HUES48 (cell line): ENCODE results near the gene MYOZ1.
"Not testable (repeated sequence)": the region's sequence is repeated elsewhere in the genome, so short reads cannot be mapped to it uniquely, and the experiment has no call there.

ENCODE experiments used
- H3K27ac ChIP-seq: one replicate; pipeline ENCODE4 v1.7.0; 2013; ENCODE audit warnings: low read depth, low read length, inconsistent platforms
- H3K27me3 ChIP-seq: 2 replicates; pipeline ENCODE4 v1.6.1; 2013; ENCODE audit warnings: mild to moderate bottlenecking, low read length; ENCODE audit not compliant: control insufficient read depth, insufficient read depth
- H3K36me3 ChIP-seq: 2 replicates; pipeline ENCODE4 v1.6.1; 2013; ENCODE audit warnings: low read length; ENCODE audit not compliant: control insufficient read depth, insufficient read depth
- H3K4me1 ChIP-seq: 2 replicates; pipeline ENCODE4 v1.6.1; 2013; ENCODE audit warnings: mild to moderate bottlenecking, low read length; ENCODE audit not compliant: control insufficient read depth, insufficient read depth
- H3K4me3 ChIP-seq: 2 replicates; pipeline ENCODE4 v1.5.1; 2013; ENCODE audit warnings: mild to moderate bottlenecking, low read depth, low read length
- H3K9ac ChIP-seq: 2 replicates; pipeline ENCODE4 v1.6.1; 2013; ENCODE audit warnings: mild to moderate bottlenecking, low read depth, low read length, moderate library complexity
- H3K9me3 ChIP-seq: 2 replicates; pipeline ENCODE4 v1.6.1; 2013; ENCODE audit warnings: low read length; ENCODE audit not compliant: control insufficient read depth, insufficient read depth

Gene MYOZ1

DNA sequence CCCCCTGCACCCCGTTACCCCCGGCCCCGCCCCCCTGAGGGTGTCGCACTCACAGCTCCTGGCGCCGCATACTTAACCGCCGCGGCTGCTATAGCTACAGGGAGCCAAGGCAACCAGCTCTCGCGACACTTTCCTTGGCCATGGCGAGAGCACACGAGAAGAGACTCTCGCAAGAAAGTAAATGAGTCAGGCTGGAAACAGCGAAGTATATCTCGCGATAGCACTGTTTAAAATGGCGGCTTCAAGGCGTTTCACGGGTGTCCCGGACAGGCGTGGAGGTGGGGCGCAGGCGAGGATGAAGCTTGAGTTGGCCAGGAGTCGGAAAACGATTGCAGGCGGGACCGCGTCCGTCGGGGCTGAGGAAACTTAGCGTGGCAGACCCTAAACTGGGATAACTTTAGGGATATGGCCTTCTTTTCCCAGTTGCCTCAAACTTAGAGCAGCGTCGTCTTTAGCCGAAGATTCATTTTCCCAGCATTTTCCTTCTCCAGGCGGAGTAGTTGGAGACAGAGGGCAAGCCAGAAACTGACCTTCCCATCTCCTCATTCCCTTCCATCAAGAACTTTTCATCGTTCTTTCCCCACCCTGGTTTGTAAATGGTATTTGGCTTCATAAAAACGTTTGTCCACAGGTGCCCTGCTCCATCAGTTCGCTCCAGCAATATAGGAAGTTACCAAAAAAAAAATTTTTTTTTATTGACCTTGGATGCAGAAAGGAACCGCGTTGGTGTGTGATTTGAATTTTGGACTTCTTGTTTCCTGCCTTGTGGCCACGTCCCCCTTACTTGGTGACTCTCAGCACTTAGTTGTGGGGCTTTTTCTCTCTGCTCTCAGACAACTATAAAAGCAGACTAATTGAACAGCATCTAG, 15.2 kb downstream of the MYOZ1 start:
- peak overlapping the region; percentile 95 for H3K27ac ChIP-seq
- H3K4me1 ChIP-seq: no peaks in the 10 kb centered on the region
- H3K27me3 ChIP-seq: no peaks in the 10 kb centered on the region
- no peaks in the 10 kb centered on the region for H3K9me3 ChIP-seq
- H3K4me3 ChIP-seq: peak overlapping the region; percentile 95
- H3K36me3 ChIP-seq: no peaks in the 10 kb centered on the region
- peak overlapping the region; percentile 98 for H3K9ac ChIP-seq

DNA sequence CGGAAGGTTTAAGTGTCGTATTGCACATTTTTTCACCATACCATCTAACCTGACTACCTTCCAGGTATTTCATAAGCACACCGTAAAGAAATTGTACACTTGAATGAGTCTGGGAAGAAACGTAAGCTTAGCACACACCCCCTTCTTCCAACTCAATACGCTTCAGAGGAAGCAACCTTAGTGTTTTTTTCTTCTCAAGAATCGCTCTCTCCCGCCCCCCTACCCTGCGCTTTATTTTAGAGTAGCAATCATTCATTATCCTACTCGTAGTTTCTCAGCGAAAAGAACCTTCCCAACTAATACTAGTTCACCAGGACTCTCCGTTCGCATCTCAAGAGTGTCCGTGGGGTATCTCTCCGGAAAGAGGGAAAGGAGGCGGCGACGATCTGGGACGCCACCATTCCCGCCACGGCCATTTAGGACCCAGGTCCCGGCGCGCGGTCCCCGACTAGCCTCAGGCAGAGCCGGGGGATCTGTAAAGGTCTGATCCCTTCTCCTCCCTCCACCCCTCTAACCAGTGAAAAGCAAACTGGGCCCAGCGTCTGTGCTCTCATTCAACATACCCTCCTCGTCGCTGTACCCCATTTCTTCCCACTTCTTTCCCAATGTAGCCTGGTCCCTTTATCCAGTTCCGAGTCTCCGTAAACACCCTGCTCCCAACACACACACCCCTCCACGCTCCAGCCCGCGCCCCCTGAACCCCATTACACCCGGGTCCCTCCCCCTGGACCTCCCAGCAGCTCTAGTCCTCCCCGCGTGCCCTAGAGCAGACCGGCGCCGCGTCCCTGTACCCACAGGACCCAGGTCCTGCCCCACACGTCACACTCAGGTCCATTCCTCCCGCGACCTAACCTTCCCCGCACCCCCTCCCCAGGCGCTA, 16.0 kb downstream of the MYOZ1 start:
- Histone ChIP-seq H3K4me3 (peak overlapping the region; percentile 95), H3K27ac (peak overlapping the region; percentile 95), H3K9me3 (no peaks in the 10 kb centered on the region), H3K9ac (peak overlapping the region; percentile 83), H3K4me1 (no peaks in the 10 kb centered on the region), H3K27me3 (no peaks in the 10 kb centered on the region), H3K36me3 (no peaks in the 10 kb centered on the region)

DNA sequence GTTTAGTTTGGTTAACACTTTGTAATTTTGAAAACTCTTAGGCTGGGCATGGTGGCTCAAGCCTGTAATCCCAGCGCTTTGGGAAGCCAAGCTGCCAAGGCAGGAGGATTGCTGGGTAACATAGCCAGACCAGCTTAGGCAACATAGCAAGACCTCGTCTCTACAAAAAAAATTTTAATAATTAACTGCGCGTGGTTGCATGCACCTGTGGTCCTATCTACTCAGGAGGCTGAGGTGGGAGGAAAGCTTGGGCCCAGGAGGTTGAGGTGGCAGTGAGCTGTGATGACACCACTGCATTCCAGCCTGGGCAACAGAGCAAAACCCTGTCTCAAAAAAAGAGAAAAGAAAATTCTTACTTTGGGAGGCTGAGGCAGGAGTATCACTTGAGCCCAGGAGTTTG, 18.2 kb downstream of the MYOZ1 start:
- no peaks in the 10 kb centered on the region for H3K36me3 ChIP-seq
- no peaks in the 10 kb centered on the region for H3K9me3 ChIP-seq
- no peaks in the 10 kb centered on the region for H3K27me3 ChIP-seq
- no peak overlapping the region for H3K4me3 ChIP-seq
- no peaks in the 10 kb centered on the region for H3K4me1 ChIP-seq
- no peak overlapping the region for H3K27ac ChIP-seq
- H3K9ac ChIP-seq: no peak overlapping the region

DNA sequence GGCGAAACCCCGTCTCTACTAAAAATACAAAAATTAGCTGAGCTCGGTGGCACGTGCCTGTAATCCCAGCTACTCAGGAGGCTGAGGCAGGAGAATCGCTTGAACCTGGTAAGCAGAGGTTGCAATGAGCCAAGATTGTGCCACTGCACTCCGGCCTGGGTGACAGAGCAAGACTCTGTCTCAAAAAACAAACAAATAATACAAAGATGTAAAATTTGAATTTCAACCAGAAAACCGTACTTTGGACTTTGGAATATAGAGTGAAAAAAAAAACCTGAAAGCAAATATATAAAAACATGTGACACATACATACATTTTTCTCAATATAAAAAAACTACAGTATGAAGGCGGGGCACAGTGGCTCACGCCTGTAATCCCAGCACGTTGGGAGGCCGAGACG, 20.3 kb downstream of the MYOZ1 start:
- not testable (repeated sequence) for H3K4me3 ChIP-seq, H3K27ac ChIP-seq, H3K36me3 ChIP-seq, H3K27me3 ChIP-seq, H3K9ac ChIP-seq, H3K9me3 ChIP-seq, H3K4me1 ChIP-seq

DNA sequence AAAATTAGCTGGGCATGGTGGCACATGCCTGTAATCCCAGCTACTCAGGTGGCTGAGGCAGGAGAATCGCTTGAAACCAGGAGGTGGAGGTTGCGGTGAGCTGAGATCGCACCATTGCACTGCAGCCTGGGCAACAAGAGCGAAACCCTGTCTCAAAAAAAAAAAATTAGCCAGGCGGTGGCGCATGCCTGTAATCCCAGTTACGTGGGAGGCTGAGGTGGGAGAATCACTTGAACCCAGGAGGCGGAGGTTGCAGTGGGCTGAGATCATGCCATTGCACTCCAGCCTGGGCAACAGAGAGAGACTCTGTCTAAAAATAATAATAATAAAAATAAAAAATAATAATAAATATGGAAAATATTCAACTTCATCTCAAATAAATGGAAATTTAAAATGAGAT, 24.1 kb downstream of the MYOZ1 start:
- H3K4me3 ChIP-seq, H3K4me1 ChIP-seq, H3K9ac ChIP-seq, H3K27me3 ChIP-seq, H3K27ac ChIP-seq, H3K36me3 ChIP-seq, H3K9me3 ChIP-seq: not testable (repeated sequence)

DNA sequence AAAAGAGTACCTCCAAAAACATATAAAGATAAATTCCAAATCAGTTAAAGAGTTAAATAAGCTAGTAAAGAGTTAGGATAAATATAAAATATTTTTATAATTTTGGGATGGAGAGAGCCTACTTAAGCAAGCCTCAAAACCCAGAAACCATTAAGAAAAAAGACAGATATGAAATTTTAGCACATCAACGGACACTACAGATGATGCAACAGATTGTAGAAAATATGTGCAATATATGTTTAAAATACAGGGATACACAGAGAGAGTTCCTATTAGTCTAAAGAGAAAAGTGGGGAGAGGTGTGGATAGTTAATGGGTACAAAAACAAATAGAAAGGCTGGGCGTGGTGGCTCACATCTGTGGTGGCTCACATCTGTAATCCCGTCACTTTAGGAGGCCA, 26.6 kb downstream of the MYOZ1 start:
- Histone ChIP-seq H3K27me3 (no peaks in the 10 kb centered on the region), H3K27ac (no peak overlapping the region), H3K4me3 (no peak overlapping the region), H3K9me3 (no peaks in the 10 kb centered on the region), H3K9ac (no peak overlapping the region), H3K36me3 (no peaks in the 10 kb centered on the region), H3K4me1 (no peaks in the 10 kb centered on the region)

DNA sequence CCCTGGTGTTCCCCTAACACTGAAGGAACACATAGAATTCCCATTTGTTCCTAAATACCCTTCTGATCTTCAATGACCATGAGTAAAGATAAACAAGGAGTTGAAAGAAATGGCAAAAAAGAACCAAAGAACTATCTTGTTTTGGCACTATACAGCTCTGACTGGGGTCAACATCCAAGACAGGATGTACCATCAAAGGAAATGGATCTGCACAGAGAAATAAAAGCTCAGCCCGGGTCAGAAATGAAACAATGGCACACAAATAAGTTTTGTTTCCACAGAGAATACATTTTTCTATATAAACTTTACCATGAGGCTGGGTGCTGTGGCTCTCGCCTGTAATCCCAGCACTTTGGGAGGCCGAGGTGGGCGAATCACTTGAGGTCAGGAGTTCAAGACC, 32.2 kb downstream of the MYOZ1 start:
- H3K9me3 ChIP-seq: no peaks in the 10 kb centered on the region
- H3K9ac ChIP-seq: no peak overlapping the region
- H3K27ac ChIP-seq: no peak overlapping the region
- no peak overlapping the region for H3K4me3 ChIP-seq
- H3K27me3 ChIP-seq: no peaks in the 10 kb centered on the region
- H3K4me1 ChIP-seq: no peaks in the 10 kb centered on the region
- H3K36me3 ChIP-seq: no peaks in the 10 kb centered on the region

DNA sequence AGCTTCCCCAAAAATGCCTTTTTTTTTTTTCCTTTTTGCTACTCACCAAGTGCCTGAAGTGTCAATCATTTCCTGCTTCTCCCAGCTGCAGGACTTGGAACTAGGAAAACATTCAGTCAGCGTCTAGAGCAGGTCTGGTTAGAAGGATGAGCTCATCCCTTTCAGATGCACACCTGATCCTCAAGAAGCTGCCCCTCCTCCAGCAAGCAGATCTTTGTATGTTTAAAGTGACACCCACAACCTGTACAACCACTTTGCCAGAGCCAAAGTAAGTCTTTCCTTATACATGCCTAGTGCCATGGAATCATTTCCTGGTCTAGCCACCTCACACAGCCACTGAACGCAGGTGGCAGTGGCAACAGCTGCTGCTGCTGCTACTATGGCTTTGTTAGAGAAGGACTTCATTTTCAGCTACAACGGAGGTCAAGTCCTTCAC, 39.8 kb downstream of the MYOZ1 start:
- Histone ChIP-seq H3K9me3 (no peaks in the 10 kb centered on the region), H3K4me1 (peaks cover 11% of the 10 kb centered on the region), H3K27ac (peak overlapping the region; percentile 84), H3K27me3 (no peaks in the 10 kb centered on the region), H3K9ac (peak overlapping the region; percentile 19), H3K4me3 (no peak overlapping the region; the same call in 1 of the 2 replicates), H3K36me3 (no peaks in the 10 kb centered on the region)

DNA sequence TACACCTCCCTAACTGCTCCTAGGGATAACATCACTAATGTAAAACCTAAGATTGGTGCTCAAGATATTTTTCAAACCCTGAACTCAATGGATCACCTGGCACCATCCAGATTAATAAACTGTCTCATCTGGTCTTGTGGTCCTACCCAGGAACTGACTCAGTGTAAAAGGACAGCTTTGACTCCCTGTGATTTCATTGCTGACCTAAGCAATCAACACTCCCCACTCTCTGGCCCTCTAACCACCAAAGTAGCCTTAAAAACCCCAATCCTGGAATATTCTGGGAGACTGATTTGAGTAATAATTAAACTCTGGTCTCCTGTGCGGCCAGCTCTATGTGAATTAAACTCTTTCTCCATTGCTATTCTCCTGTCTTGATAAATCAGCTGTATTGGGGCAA, 43.9 kb downstream of the MYOZ1 start:
- H3K9me3 ChIP-seq: no peaks in the 10 kb centered on the region
- H3K27me3 ChIP-seq: no peaks in the 10 kb centered on the region
- H3K27ac ChIP-seq: no peak overlapping the region
- no peak overlapping the region for H3K9ac ChIP-seq
- H3K4me1 ChIP-seq: peaks cover 16% of the 10 kb centered on the region
- H3K4me3 ChIP-seq: no peak overlapping the region
- H3K36me3 ChIP-seq: no peaks in the 10 kb centered on the region

DNA sequence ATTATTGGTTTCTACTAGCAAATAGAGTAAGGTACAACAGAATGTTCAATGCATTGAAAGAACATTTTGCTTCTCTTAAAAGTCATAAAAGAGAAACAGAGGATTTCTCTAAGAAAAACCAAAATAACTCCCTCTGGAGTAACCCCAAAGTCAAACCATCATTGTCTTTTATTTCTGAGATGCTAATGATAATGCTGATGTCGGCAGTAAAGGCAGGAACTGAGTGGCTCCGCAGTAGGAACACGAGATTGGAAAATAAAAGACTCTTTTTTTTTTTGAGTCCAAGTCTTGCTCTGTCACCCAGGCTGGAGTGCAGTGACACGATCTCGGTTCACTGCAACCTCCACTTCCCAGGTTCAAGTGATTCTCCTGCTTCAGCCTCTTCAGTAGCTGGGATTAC, 47.5 kb downstream of the MYOZ1 start:
- H3K36me3 ChIP-seq: no peaks in the 10 kb centered on the region
- no peaks in the 10 kb centered on the region for H3K9me3 ChIP-seq
- no peak overlapping the region for H3K4me3 ChIP-seq
- no peaks in the 10 kb centered on the region for H3K27me3 ChIP-seq
- H3K9ac ChIP-seq: no peak overlapping the region
- H3K27ac ChIP-seq: no peak overlapping the region
- H3K4me1 ChIP-seq: peaks cover 40% of the 10 kb centered on the region

DNA sequence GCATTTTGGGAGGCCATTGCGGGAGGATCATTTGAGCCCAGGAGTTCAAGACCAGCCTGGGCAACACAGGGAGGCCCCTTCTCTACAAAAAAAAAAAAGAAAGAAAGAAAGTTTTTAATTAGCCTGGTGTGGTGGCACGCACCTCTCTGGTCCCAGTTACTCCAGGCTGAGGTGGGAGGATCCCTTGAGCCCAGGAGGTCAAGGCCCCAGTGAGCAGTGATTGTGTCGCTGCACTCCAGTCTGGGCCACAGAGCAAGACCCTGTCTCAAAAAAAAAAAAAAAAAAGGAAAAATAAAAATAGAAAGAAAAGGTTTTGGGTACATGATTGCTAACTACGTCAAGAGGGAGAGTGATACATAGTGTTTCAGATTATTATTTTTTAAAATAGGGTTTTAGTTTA, 48.2 kb downstream of the MYOZ1 start:
- Histone ChIP-seq H3K36me3 (no peaks in the 10 kb centered on the region), H3K9me3 (no peaks in the 10 kb centered on the region), H3K9ac (no peak overlapping the region), H3K4me1 (peaks cover 43% of the 10 kb centered on the region), H3K4me3 (no peak overlapping the region), H3K27me3 (no peaks in the 10 kb centered on the region), H3K27ac (peak overlapping the region; percentile 98)
